Fibroblast of villous mesenchyme (primary cell): ENCODE results near the gene NKTR. TPM values are rescaled to one million over a fixed set of nuclear protein-coding genes. Genes with fewer than 3 reads are reported as not detected.

Experiments used
- DNase-seq: peaks from one replicate; pipeline ENCODE4 v3.0.0-alpha.2; 2010; ENCODE audit warnings: low read depth
- H3K4me3 ChIP-seq: 2 replicates; pipeline ENCODE4 v1.5.1; 2011; ENCODE audit warnings: low read depth, mild to moderate bottlenecking, low read length
- CTCF ChIP-seq: IDR thresholded peaks from 2 replicates; pipeline ENCODE4 v1.5.1; 2012; ENCODE audit warnings: low read depth, mild to moderate bottlenecking, low read length; ENCODE audit not compliant: insufficient read depth
- total RNA-seq: library from RNA; depleted of rRNA; stranded (reverse); fragments of >200 nt; gene quantifications from 2 replicates; pipeline ENCODE4 v1.2.3, GENCODE V29; 2012

NKTR gene
- total RNA-seq, 1 donor, result 82.9 TPM

- H3K4me3 ChIP-seq, result no peak overlapping the region
- no peak for TF ChIP-seq CTCF
- no peak for DNase-seq
Measured at GRCh38 chr3:42665050-42665878, 64.8 kb downstream of the NKTR start.

GRCh38 chr3:42666022-42666421 lies 65.5 kb downstream of the NKTR start:
- no peak for DNase-seq
- no peak for TF ChIP-seq CTCF
- H3K4me3 ChIP-seq, result no peak overlapping the region

GRCh38 chr3:42666577-42666998 lies 66.1 kb downstream of the NKTR start:
- no peak for DNase-seq

DNA sequence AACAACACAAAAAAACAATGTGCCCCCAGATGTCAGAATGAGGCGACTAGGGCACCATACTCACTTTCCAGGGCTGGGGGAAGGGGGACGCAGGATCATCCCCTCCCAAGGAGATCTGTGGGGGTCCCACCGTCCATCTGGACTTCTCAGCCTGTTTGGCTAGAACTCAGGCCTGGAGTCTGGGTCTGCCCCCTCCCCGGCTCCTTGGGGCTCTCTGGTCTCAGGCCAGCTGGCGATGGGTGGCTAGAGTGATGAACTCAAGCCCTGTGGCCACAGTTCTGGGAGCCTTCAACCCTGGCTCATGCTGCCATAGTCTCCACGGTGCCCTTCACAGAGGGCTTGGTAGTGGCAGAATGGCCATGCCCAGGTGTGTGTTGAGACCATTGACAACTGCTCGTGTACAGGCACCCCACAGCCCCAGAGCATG lies 66.6 kb downstream of the NKTR start:
- DNase-seq, result no peak

More at GRCh38 chr3:42666577-42666998, 66.1 kb downstream of the NKTR start:
- no peak for TF ChIP-seq CTCF
- no peak overlapping the region for H3K4me3 ChIP-seq

GRCh38 chr3:42667523-42668412 lies 67.3 kb downstream of the NKTR start:
- no peak for DNase-seq
- H3K4me3 ChIP-seq, result no peak overlapping the region
- no peak for TF ChIP-seq CTCF

More for the DNA sequence above, 66.6 kb downstream of the NKTR start:
- TF ChIP-seq CTCF, result no peak
- H3K4me3 ChIP-seq, result no peak overlapping the region

- H3K4me3 ChIP-seq, result no peak overlapping the region
- TF ChIP-seq CTCF, result no peak
- no peak for DNase-seq
Measured at GRCh38 chr3:42668413-42668760, 67.9 kb downstream of the NKTR start.
